ENCODE results near the gene GCNA.

The GCNA gene

GRCh38 chrX:71536285-71536684, 42.0 kb upstream of the GCNA start:
- peak overlapping the region; percentile 83 for H3K4me3 ChIP-seq (ENCODE audit: low read depth, low read length)
- no peak for DNase-seq (ENCODE audit: low read depth)
- no peak for TF ChIP-seq CTCF (conservative IDR thresholded peaks at IDR 0.05; ENCODE audit: low read depth, low read length)

- DNase-seq (ENCODE audit: low read depth) = no peak
- no peak for TF ChIP-seq CTCF (conservative IDR thresholded peaks at IDR 0.05; ENCODE audit: low read depth, low read length)
- H3K4me3 ChIP-seq (ENCODE audit: low read depth, low read length) = no peak overlapping the region
These were observed 40.5 kb upstream of the GCNA start for GRCh38 chrX:71537743-71538142.

- DNase-seq (ENCODE audit: low read depth) = no peak
- no peak overlapping the region for H3K4me3 ChIP-seq (ENCODE audit: low read depth, low read length)
These were observed 37.4 kb upstream of the GCNA start for GRCh38 chrX:71540801-71541200.

GRCh38 chrX:71541210-71542022, 36.8 kb upstream of the GCNA start:
- peak; percentile 66 for DNase-seq (ENCODE audit: low read depth)
- no peak overlapping the region for H3K4me3 ChIP-seq (ENCODE audit: low read depth, low read length)
- TF ChIP-seq CTCF (conservative IDR thresholded peaks at IDR 0.05; ENCODE audit: low read depth, low read length) = no peak

More at GRCh38 chrX:71540801-71541200, 37.4 kb upstream of the GCNA start:
- TF ChIP-seq CTCF (conservative IDR thresholded peaks at IDR 0.05; ENCODE audit: low read depth, low read length) = no peak

GRCh38 chrX:71542411-71542810, 35.8 kb upstream of the GCNA start:
- TF ChIP-seq CTCF (conservative IDR thresholded peaks at IDR 0.05; ENCODE audit: low read depth, low read length) = no peak
- no peak overlapping the region for H3K4me3 ChIP-seq (ENCODE audit: low read depth, low read length)
- peak; percentile 70 for DNase-seq (ENCODE audit: low read depth)

GRCh38 chrX:71542825-71543224, 35.4 kb upstream of the GCNA start:
- no peak overlapping the region for H3K4me3 ChIP-seq (ENCODE audit: low read depth, low read length)
- no peak for DNase-seq (ENCODE audit: low read depth)
- TF ChIP-seq CTCF (conservative IDR thresholded peaks at IDR 0.05; ENCODE audit: low read depth, low read length) = no peak

GRCh38 chrX:71543316-71543715, 34.9 kb upstream of the GCNA start:
- TF ChIP-seq CTCF (conservative IDR thresholded peaks at IDR 0.05; ENCODE audit: low read depth, low read length) = no peak
- H3K4me3 ChIP-seq (ENCODE audit: low read depth, low read length) = no peak overlapping the region
- peak; percentile 68 for DNase-seq (ENCODE audit: low read depth)
